ENCODE measurements around the gene EDIL3.

The EDIL3 gene

DNA sequence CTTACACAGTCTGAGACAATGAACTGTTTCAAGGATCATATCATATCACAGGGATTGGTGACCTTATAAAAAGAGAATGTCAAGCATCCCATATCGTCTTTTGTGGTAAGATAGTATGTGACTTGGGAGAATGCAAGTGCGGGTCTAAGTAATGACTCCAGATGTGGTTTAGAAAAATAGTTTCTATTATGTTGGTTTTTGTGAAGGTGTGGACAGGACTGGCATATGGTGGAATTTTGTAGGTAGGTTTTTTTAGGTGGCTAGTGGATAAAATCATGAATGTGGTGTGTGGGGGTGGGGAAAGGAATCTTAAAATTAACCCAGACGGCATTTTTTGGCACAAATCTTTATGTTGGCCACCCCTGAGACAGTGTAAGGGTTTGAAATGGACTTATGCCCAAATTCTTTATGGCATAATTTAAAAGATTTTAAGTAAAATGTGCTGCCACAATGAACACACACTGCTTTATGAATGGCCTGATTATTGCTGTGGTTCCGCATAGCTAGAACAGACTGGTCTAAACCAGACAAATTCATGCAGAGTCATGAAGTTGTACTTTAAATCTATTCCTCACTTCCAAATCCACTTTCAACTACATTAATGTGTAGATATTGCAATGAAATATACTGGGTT lies 459.2 kb downstream of the EDIL3 start:
- TF ChIP-seq, protein P1, sequence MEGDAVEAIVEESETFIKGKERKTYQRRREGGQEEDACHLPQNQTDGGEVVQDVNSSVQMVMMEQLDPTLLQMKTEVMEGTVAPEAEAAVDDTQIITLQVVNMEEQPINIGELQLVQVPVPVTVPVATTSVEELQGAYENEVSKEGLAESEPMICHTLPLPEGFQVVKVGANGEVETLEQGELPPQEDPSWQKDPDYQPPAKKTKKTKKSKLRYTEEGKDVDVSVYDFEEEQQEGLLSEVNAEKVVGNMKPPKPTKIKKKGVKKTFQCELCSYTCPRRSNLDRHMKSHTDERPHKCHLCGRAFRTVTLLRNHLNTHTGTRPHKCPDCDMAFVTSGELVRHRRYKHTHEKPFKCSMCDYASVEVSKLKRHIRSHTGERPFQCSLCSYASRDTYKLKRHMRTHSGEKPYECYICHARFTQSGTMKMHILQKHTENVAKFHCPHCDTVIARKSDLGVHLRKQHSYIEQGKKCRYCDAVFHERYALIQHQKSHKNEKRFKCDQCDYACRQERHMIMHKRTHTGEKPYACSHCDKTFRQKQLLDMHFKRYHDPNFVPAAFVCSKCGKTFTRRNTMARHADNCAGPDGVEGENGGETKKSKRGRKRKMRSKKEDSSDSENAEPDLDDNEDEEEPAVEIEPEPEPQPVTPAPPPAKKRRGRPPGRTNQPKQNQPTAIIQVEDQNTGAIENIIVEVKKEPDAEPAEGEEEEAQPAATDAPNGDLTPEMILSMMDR (IDR thresholded peaks at IDR 0.05; ENCODE audit: low read length, missing control alignments), result no peak
- DNase-seq (ENCODE audit: low read depth), result peak; percentile 82
- no peak overlapping the region for H3K4me3 ChIP-seq (replicated peaks; ENCODE audit: low read depth, low read length)

DNA sequence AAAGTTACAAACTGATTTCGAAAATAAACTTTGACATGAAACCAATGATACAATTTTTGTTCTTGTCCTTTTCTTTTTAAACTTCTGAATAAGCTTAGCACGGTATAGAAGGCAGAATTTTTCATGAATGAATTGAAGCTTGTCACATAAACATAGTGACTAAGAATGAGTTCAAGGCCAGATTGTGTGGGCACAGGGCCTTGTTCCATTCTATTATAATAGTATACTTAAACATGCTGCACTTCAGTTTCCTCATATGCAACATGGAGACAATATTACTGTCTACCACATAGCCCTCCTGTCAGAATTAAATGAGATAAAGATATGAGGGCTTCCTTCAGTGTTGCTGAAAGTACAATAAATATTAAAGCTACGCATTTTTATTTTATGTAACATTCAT lies 459.8 kb downstream of the EDIL3 start:
- no peak for DNase-seq (ENCODE audit: low read depth)
- TF ChIP-seq, protein P1 (IDR thresholded peaks at IDR 0.05; ENCODE audit: low read length, missing control alignments), result no peak
- H3K4me3 ChIP-seq (replicated peaks; ENCODE audit: low read depth, low read length), result no peak overlapping the region

DNA sequence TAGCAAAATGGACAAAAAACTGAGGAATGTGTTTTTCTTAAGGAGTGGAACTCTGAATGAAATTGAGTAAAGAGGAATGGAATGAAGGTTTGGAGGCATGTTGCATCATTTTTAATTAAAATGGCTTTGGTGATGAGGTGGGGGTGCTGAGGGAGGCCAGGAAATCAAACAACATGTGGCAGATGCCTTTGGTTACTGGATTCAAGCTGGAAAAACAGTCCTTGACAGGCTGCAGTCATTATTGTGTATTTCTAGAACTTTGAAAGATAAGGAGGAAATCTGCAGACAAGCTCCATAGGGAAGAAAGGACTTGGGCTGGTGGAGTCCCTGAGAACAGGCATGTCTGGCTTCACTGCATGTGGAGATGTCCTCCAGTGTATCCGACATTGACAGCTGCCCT lies 460.5 kb downstream of the EDIL3 start:
- H3K4me3 ChIP-seq (replicated peaks; ENCODE audit: low read depth, low read length), result no peak overlapping the region
- TF ChIP-seq, protein P1 (IDR thresholded peaks at IDR 0.05; ENCODE audit: low read length, missing control alignments), result no peak
- DNase-seq (ENCODE audit: low read depth), result peak; percentile 40

DNA sequence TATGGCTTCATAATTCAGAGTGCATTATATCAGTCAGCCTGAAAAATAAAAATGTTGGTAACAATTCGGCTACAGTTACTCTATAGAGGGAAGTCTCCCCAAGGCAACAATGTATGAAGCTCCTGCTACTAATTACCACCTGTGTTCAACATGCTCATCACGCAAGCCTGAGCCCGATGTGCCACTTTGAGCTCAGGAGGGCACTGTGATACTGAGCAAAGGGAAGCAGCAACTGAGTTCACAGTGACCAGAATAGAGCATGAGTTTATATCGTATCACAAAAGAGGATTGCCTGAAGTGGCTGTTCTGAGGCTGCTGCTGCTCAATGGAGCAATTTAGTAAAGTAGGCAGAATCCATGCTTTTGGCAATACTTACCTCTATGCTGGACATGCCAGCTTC lies 462.0 kb downstream of the EDIL3 start:
- TF ChIP-seq, protein P1 (IDR thresholded peaks at IDR 0.05; ENCODE audit: low read length, missing control alignments), result no peak
- no peak for DNase-seq (ENCODE audit: low read depth)
- no peak overlapping the region for H3K4me3 ChIP-seq (replicated peaks; ENCODE audit: low read depth, low read length)

DNA sequence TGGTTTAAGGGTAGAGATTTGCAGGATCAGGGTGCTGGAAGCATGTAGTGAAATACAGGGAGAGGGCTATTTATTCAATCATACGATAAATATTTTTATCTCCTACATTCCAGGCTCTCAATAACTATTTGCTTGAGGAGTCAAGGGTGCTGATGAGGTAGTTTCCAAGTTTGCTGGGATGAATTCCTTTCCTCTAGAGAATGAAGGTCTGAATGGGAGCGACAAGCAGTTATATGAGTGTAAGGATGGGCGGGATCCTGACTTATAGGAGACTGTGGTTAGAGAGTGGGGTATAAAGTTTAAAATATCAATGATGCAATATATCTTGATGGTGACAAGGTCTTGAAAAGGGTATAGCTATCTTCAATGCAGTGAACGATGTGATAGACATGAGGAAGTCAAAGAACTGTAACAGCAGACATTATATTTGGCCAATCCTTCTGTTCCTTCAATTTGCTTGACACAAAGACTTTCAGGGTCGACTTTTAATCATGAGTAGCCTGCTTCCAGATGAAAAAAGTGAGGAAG lies 462.9 kb downstream of the EDIL3 start:
- DNase-seq (ENCODE audit: low read depth), result no peak
- H3K4me3 ChIP-seq (replicated peaks; ENCODE audit: low read depth, low read length), result no peak overlapping the region
- TF ChIP-seq, protein P1 (IDR thresholded peaks at IDR 0.05; ENCODE audit: low read length, missing control alignments), result no peak

DNA sequence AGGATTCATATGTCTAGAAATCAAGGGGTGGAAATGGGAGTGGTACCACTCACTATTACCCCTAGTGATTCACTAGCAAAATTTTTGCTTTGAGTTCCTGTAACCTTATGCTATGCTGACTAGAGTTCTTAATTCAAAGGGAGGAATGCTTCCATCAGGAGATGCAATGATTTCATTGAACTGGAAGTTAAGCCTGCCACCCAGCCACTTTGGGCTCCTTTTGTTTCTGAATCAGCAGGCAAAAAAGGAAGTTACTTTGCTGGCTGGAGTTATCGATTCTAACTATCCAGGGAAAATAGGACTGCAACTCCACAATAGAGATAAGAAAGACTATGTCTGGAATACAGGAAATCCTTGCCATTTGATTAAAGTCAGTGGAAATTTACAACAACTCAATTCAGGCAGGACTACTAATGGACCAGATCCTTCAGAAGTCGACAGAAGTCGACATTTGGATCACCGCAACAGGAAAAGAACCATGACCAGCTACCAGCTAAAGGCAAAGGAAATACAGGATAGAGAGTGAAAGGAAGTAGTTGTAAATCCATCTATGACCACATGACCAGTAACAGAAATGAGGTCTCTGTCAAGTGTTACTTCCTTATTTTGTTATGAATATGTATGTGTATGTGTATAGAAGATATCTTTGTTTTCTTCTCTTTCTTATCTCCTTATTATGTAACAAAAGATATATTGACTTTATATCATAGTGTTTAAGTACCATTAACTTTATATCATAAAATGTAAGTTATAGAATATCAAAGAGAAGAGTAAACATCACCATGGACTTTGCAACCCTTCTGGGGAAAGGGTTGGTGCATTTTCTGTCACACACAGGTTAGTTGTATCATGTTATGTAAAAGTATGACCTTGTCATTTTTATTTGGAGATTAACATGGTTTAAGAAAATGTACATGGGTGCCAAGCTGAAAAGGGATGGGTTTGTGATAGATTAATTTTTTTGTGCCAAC lies 465.3 kb downstream of the EDIL3 start:
- H3K4me3 ChIP-seq (replicated peaks; ENCODE audit: low read depth, low read length), result no peak overlapping the region
- TF ChIP-seq, protein P1 (IDR thresholded peaks at IDR 0.05; ENCODE audit: low read length, missing control alignments), result no peak
- DNase-seq (ENCODE audit: low read depth), result peak; percentile 38

All from fibroblast of pulmonary artery (primary cell).